ENCODE results near the gene SIPA1L3. TPM values are rescaled to one million over a fixed set of nuclear protein-coding genes. Genes with fewer than 3 reads are reported as not detected.

The SIPA1L3 gene
- total RNA-seq, 1 experiment from 2014 or later, result 66.3 TPM

DNA sequence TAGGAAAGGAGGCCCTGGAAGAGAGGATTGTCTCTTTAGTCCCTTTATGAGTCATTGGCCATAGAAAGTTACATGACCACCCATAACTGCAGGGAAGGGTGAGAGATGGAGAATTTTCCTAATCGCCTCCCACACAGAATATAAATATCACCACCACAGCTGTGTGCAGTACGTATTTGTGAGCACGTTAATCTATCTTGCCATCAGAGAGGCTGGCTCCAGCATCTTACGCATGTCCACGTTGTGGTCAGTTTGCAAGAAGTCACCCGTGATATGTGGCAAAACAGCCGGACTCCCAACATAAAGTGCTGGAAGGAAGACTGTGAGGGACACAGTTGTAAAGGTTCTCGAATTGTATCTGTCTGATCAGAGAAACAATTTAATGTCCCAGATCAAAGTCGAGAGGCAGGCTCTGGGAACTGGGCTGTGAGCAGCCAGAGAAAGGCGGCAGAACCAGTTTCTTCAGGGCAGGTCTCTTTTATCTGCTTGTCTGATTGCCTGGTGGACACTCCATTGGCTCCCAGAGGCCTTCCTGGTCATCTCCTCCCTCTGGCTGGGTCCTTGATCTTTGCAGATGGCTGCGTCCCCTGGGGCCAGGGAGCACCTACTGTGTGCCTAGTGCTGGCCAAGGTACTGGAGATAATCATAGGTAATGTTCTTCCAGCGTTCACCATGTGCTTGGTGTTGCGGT, 74.9 kb downstream of the SIPA1L3 start:
- intact Hi-C loops (cut with micrococcal nuclease; ENCODE audit: unreplicated experiment) (loop anchor here (10.0 kb wide), 1 partner anchor 77 kb away; the partner anchor contains the start of genes SIPA1L3 and WDR87), in situ Hi-C loops (cut with HindIII; ENCODE audit: low pct_unique_long_range_greater_than_20kb, low sequenced_read_pairs) (no loop called here)
- POLR2A ChIA-PET, result interaction anchor here (0.5 kb wide), 1 partner anchor 138 kb away, joined by 3 read pairs; no protein-coding TSS in a partner anchor
- H3K4me3 ChIP-seq (ENCODE audit: low read depth in 2 of 2, low read length in 2 of 2), result no peak overlapping the region
- peaks cover 3% of the 10 kb centered on the region; the same call in 1 of the 2 replicates for H3K4me1 ChIP-seq (ENCODE audit: control insufficient read depth, insufficient read depth, low read length)
- no peak overlapping the region for H3K27ac ChIP-seq (ENCODE audit: low read length)
- H3K27me3 ChIP-seq (ENCODE audit: control insufficient read depth, insufficient read depth, low read length), result no peaks in the 10 kb centered on the region
- no peaks in the 10 kb centered on the region for H3K9me3 ChIP-seq (ENCODE audit: control insufficient read depth, insufficient read depth, low read depth, low read length)
- CTCF ChIA-PET, result no interaction called here
- DNase-seq (ENCODE audit: low read depth, low spot score), result no peak
- BruUV-seq (replicated peaks), result no TSS peak
- TF ChIP-seq, protein P1, sequence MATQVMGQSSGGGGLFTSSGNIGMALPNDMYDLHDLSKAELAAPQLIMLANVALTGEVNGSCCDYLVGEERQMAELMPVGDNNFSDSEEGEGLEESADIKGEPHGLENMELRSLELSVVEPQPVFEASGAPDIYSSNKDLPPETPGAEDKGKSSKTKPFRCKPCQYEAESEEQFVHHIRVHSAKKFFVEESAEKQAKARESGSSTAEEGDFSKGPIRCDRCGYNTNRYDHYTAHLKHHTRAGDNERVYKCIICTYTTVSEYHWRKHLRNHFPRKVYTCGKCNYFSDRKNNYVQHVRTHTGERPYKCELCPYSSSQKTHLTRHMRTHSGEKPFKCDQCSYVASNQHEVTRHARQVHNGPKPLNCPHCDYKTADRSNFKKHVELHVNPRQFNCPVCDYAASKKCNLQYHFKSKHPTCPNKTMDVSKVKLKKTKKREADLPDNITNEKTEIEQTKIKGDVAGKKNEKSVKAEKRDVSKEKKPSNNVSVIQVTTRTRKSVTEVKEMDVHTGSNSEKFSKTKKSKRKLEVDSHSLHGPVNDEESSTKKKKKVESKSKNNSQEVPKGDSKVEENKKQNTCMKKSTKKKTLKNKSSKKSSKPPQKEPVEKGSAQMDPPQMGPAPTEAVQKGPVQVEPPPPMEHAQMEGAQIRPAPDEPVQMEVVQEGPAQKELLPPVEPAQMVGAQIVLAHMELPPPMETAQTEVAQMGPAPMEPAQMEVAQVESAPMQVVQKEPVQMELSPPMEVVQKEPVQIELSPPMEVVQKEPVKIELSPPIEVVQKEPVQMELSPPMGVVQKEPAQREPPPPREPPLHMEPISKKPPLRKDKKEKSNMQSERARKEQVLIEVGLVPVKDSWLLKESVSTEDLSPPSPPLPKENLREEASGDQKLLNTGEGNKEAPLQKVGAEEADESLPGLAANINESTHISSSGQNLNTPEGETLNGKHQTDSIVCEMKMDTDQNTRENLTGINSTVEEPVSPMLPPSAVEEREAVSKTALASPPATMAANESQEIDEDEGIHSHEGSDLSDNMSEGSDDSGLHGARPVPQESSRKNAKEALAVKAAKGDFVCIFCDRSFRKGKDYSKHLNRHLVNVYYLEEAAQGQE (IDR thresholded peaks at IDR 0.05; ENCODE audit: insufficient read depth in 1 of 2, low read depth in 2 of 2, low read length in 1 of 2), result no peak
- TF ChIP-seq TCF7L2 (IDR thresholded peaks at IDR 0.05; ENCODE audit: low read depth, low read length), result no peak
- H3K36me3 ChIP-seq (ENCODE audit: control insufficient read depth, insufficient read depth, low read length), result no peaks in the 10 kb centered on the region
- ATAC-seq, result no peak

- Histone ChIP-seq H3K27ac (ENCODE audit: low read length) (no peak overlapping the region), H3K4me1 (ENCODE audit: control insufficient read depth, insufficient read depth, low read length) (peaks cover 3% of the 10 kb centered on the region; the same call in 1 of the 2 replicates), H3K36me3 (ENCODE audit: control insufficient read depth, insufficient read depth, low read length) (no peaks in the 10 kb centered on the region), H3K9me3 (ENCODE audit: control insufficient read depth, insufficient read depth, low read depth, low read length) (no peaks in the 10 kb centered on the region), H3K27me3 (ENCODE audit: control insufficient read depth, insufficient read depth, low read length) (no peaks in the 10 kb centered on the region), H3K4me3 (ENCODE audit: low read depth in 2 of 2, low read length in 2 of 2) (no peak overlapping the region)
- ChIA-PET POLR2A (interaction anchor here (0.5 kb wide), 1 partner anchor 137 kb away, joined by 3 read pairs; no protein-coding TSS in a partner anchor), CTCF (no interaction called here)
- intact Hi-C loops (cut with micrococcal nuclease; ENCODE audit: unreplicated experiment) (loop anchor here (10.0 kb wide), 1 partner anchor 78 kb away; the partner anchor contains the start of genes SIPA1L3 and WDR87), in situ Hi-C loops (cut with HindIII; ENCODE audit: low pct_unique_long_range_greater_than_20kb, low sequenced_read_pairs) (no loop called here)
- no TSS peak for BruUV-seq (replicated peaks)
- DNase-seq (ENCODE audit: low read depth, low spot score) (no peak), ATAC-seq (no peak)
- TF ChIP-seq TCF7L2 (IDR thresholded peaks at IDR 0.05; ENCODE audit: low read depth, low read length) (no peak), POLR2AphosphoS5 (IDR thresholded peaks at IDR 0.05; ENCODE audit: low read depth, low read length) (no peak), SIN3A (IDR thresholded peaks at IDR 0.05; ENCODE audit: borderline replicate concordance, insufficient read depth, low read depth, low read length) (no peak)
- TF ChIP-seq, protein P2, sequence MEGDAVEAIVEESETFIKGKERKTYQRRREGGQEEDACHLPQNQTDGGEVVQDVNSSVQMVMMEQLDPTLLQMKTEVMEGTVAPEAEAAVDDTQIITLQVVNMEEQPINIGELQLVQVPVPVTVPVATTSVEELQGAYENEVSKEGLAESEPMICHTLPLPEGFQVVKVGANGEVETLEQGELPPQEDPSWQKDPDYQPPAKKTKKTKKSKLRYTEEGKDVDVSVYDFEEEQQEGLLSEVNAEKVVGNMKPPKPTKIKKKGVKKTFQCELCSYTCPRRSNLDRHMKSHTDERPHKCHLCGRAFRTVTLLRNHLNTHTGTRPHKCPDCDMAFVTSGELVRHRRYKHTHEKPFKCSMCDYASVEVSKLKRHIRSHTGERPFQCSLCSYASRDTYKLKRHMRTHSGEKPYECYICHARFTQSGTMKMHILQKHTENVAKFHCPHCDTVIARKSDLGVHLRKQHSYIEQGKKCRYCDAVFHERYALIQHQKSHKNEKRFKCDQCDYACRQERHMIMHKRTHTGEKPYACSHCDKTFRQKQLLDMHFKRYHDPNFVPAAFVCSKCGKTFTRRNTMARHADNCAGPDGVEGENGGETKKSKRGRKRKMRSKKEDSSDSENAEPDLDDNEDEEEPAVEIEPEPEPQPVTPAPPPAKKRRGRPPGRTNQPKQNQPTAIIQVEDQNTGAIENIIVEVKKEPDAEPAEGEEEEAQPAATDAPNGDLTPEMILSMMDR (IDR thresholded peaks at IDR 0.05), result no peak
- TF ChIP-seq, protein P1 (IDR thresholded peaks at IDR 0.05; ENCODE audit: insufficient read depth in 1 of 2, low read depth in 2 of 2, low read length in 1 of 2), result no peak
These were observed 75.6 kb downstream of the SIPA1L3 start for GRCh38 chr19:37982655-37983054.

All from Panc1 (cell line).